Gastroesophageal sphincter (tissue), 4 donors: ENCODE results near the gene LAMC1. TPM values are rescaled to one million over a fixed set of nuclear protein-coding genes. Genes with fewer than 3 reads are reported as not detected.

ENCODE experiments used
- ATAC-seq: fragments of 150-250 bp; one replicate; pipeline ENCODE4 v1.9.1; 2016; ENCODE audit warnings: mild to moderate bottlenecking, moderate library complexity
- H3K27ac ChIP-seq, 4 donors: fragments of 200-600 bp; sonication (generic) in 3 of 4; 1 replicate in 3 of 4; 2 replicates in 1 of 4; pipeline ENCODE4 v1.5.1; 2016 to 2019
- H3K27me3 ChIP-seq: fragments of 200-600 bp; sonication (generic); one replicate; pipeline ENCODE4 v1.5.1; 2019
- H3K36me3 ChIP-seq, 2 donors: fragments of 200-600 bp; sonication (generic); one replicate each; pipeline ENCODE4 v1.5.1; 2019; ENCODE audit warnings: control low read depth in 1 of 2
- H3K4me1 ChIP-seq, 3 donors: fragments of 200-600 bp; sonication (generic); 1 replicate in 2 of 3; 2 replicates in 1 of 3; pipeline ENCODE4 v1.5.1; 2016 to 2019; ENCODE audit warnings: control low read depth in 2 of 3
- H3K4me3 ChIP-seq, 2 donors: fragments of 200-600 bp; sonication (generic); one replicate each; pipeline ENCODE4 v1.5.1; 2019; ENCODE audit warnings: mild to moderate bottlenecking in 1 of 2, moderate library complexity in 1 of 2
- H3K9me3 ChIP-seq, 3 donors: fragments of 200-600 bp; sonication (generic); one replicate each; pipeline ENCODE4 v1.5.1; 2017 to 2019; ENCODE audit warnings: control low read depth in 2 of 3
- CTCF ChIP-seq, 4 experiments: fragments of 200-600 bp in 2 of 4; fragments of 450-650 bp in 2 of 4; sonication (generic) in 1 of 4; IDR thresholded peaks; one replicate each; pipeline ENCODE4 v1.5.1; 2017 to 2019; ENCODE audit warnings: antibody characterized with exemption in 4 of 4, mild to moderate bottlenecking in 2 of 4, moderate library complexity in 2 of 4
- EP300 ChIP-seq: sonication (generic); formaldehyde crosslinking; IDR thresholded peaks from one replicate; pipeline ENCODE4 v1.6.1; 2017; ENCODE audit warnings: antibody characterized with exemption, mild to moderate bottlenecking
- POLR2A ChIP-seq, 2 donors: fragments of 450-650 bp; IDR thresholded peaks; one replicate each; pipeline ENCODE4 v1.6.1; 2017; ENCODE audit warnings: antibody characterized with exemption in 2 of 2, mild to moderate bottlenecking in 2 of 2, moderate library complexity in 1 of 2
- POLR2AphosphoS5 ChIP-seq: sonication (generic); formaldehyde crosslinking; IDR thresholded peaks from one replicate; pipeline ENCODE4 v1.6.1; 2017; ENCODE audit warnings: antibody characterized with exemption
- WGBS, 2 donors: methylation state at CpG; one replicate each; pipeline ENCODE4 v1.1.5; 2018; ENCODE audit warnings: low coverage in 1 of 2; 5-methylcytosine and 5-hydroxymethylcytosine counted together
- total RNA-seq, 4 donors: library from RNA; depleted of rRNA; stranded (reverse); fragments of >200 nt; gene quantifications; one replicate each; pipeline ENCODE4 v1.1.0, GENCODE V29; 2016

The LAMC1 gene
- total RNA-seq, 4 donors from 2014 or later: 363 to 528 (median 514) TPM

DNA sequence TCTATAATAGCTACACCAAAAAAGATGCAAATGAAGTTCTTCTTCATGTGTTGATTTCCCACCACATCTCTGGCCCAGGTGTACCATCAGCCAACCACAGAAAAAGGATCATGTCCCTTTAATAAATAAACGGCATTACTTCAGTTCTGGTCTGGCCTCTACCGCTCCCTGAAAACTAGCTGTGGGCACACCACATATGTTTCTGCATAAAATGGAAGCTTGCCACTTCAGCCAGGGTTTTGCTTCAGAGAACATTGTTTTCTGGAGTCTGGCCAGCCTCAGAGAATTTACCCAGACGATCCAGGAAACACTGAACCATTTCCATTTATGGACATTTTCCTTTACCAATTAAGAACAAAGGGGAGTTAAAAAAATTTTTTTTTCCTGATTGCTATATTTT lies 157.0 kb downstream of the LAMC1 start:
- ATAC-seq: peak; percentile 75
- Histone ChIP-seq H3K4me1 (peaks cover 2 to 36% (median 5%) of the 10 kb centered on the region in 3 donors), H3K27ac (peak overlapping the region; percentile 72 to 90 (median 78)), H3K36me3 (no peaks in the 10 kb centered on the region), H3K9me3 (no peaks in the 10 kb centered on the region), H3K27me3 (no peaks in the 10 kb centered on the region), H3K4me3 (no peak overlapping the region)
- TF ChIP-seq POLR2A (IDR thresholded peaks at IDR 0.05) (no peak), POLR2AphosphoS5 (peak; percentile 15)
- 0 to 6% methylated on average over 3 of the region's 3 CpGs for WGBS, 2 donors

DNA sequence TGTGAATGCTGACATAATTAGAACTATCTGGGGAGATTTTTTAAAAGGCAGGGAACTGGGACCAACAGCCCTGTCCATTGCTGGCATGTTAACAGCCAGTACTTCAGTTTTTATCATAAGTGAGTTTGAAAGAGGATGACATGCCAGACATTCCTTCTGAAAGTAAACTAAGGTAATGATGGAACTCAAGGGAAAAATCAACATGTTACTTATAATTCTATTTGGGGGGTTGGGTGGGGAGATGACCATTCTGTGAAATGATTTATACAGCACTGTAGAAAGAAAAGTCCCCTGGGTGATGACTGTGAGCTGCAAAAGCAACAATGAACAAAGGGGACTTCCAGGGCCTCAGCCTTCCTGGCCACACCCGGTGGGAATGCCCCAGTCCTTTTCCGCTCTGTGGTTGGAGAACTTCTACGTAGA lies 157.4 kb downstream of the LAMC1 start:
- no peak for TF ChIP-seq POLR2A (IDR thresholded peaks at IDR 0.05)
- TF ChIP-seq POLR2AphosphoS5: no peak
- no peak for TF ChIP-seq CTCF (IDR thresholded peaks at IDR 0.05)
- no peak for TF ChIP-seq EP300
- peak overlapping the region; percentile 72 to 90 (median 78) for H3K27ac ChIP-seq
- peak; percentile 72 for ATAC-seq
- no peaks in the 10 kb centered on the region for H3K27me3 ChIP-seq
- WGBS, 2 donors: 22% methylated on average over 3 of the region's 3 CpGs; no CpG with 5 or more reads in 1 of the 2 donors
- H3K4me1 ChIP-seq: peaks cover 2 to 39% (median 5%) of the 10 kb centered on the region in 3 donors
- H3K4me3 ChIP-seq: no peak overlapping the region
- no peaks in the 10 kb centered on the region for H3K36me3 ChIP-seq
- no peaks in the 10 kb centered on the region for H3K9me3 ChIP-seq

- Histone ChIP-seq H3K9me3 (no peaks in the 10 kb centered on the region), H3K27ac (peak within 1 kb of the TSS; percentile 55 to 89 (median 75)), H3K4me1 (peaks cover 0 to 16% (median 4%) of the 10 kb centered on the region in 3 donors), H3K36me3 (no peaks in the 10 kb centered on the region), H3K4me3 (peak within 1 kb of the TSS; percentile 33 to 50), H3K27me3 (no peaks in the 10 kb centered on the region)
- WGBS, 2 donors: no CpG with 5 or more reads among the region's 30 CpGs
- ATAC-seq: peak; percentile 78
- TF ChIP-seq POLR2AphosphoS5: peak; percentile 22
- peak in 1 of 2 donors; percentile 15 for TF ChIP-seq POLR2A (IDR thresholded peaks at IDR 0.05)
- no peak for TF ChIP-seq EP300
- peak in 3 of 4 experiments; percentile 48 to 62 (median 58) for TF ChIP-seq CTCF (IDR thresholded peaks at IDR 0.05)
Measured at GRCh38 chr1:183185941-183186490, 162.8 kb downstream of the LAMC1 start, which contains the start of gene LAMC2. TSS of gene LAMC2 (plus strand) at chr1:183186264. CDS start at chr1:183186353, 89 bp downstream.

GRCh38 chr1:183186841-183187240 lies 163.6 kb downstream of the LAMC1 start:
- H3K4me1 ChIP-seq: peaks cover 0 to 11% (median 3%) of the 10 kb centered on the region in 3 donors
- peak overlapping the region in 3 of 4 donors; percentile 66 to 89 (median 84) for H3K27ac ChIP-seq
- H3K36me3 ChIP-seq: no peaks in the 10 kb centered on the region
- H3K9me3 ChIP-seq: no peaks in the 10 kb centered on the region
- ATAC-seq: no peak
- H3K4me3 ChIP-seq: peak overlapping the region; percentile 33 to 50
- no peak for TF ChIP-seq EP300
- TF ChIP-seq POLR2AphosphoS5: no peak
- no peak for TF ChIP-seq CTCF (IDR thresholded peaks at IDR 0.05)
- no peak for TF ChIP-seq POLR2A (IDR thresholded peaks at IDR 0.05)
- 51 to 71% methylated on average over 3 to 4 of the region's 4 CpGs for WGBS, 2 donors
- no peaks in the 10 kb centered on the region for H3K27me3 ChIP-seq

GRCh38 chr1:183188240-183188639 lies 165.0 kb downstream of the LAMC1 start:
- H3K27ac ChIP-seq: peak overlapping the region in 2 of 4 donors; percentile 4 to 89
- H3K36me3 ChIP-seq: no peaks in the 10 kb centered on the region
- peaks cover 0 to 11% (median 3%) of the 10 kb centered on the region in 3 donors for H3K4me1 ChIP-seq
- ATAC-seq: no peak
- 63% methylated on average over 1 of the region's 1 CpG; no CpG with 5 or more reads in 1 of the 2 donors for WGBS, 2 donors
- H3K4me3 ChIP-seq: no peak overlapping the region
- TF ChIP-seq POLR2A (IDR thresholded peaks at IDR 0.05): no peak
- H3K27me3 ChIP-seq: no peaks in the 10 kb centered on the region
- H3K9me3 ChIP-seq: no peaks in the 10 kb centered on the region

- Histone ChIP-seq H3K27ac (peak overlapping the region in 1 of 4 donors; percentile 55), H3K27me3 (no peaks in the 10 kb centered on the region), H3K9me3 (no peaks in the 10 kb centered on the region), H3K4me3 (no peak overlapping the region), H3K36me3 (no peaks in the 10 kb centered on the region), H3K4me1 (peaks cover 0 to 15% (median 0%) of the 10 kb centered on the region in 3 donors)
- 50 to 62% methylated on average over 1 of the region's 1 CpG for WGBS, 2 donors
- no peak for ATAC-seq
- no peak for TF ChIP-seq CTCF (IDR thresholded peaks at IDR 0.05)
- no peak for TF ChIP-seq POLR2AphosphoS5
- TF ChIP-seq EP300: no peak
- no peak for TF ChIP-seq POLR2A (IDR thresholded peaks at IDR 0.05)
Measured at GRCh38 chr1:183191833-183192232, 168.6 kb downstream of the LAMC1 start.
